ENCODE results near the gene DCAKD.

Gene DCAKD

GRCh38 chr17:44998646-44999045 lies 52.8 kb downstream of the DCAKD start:
- no peak for DNase-seq

DNA sequence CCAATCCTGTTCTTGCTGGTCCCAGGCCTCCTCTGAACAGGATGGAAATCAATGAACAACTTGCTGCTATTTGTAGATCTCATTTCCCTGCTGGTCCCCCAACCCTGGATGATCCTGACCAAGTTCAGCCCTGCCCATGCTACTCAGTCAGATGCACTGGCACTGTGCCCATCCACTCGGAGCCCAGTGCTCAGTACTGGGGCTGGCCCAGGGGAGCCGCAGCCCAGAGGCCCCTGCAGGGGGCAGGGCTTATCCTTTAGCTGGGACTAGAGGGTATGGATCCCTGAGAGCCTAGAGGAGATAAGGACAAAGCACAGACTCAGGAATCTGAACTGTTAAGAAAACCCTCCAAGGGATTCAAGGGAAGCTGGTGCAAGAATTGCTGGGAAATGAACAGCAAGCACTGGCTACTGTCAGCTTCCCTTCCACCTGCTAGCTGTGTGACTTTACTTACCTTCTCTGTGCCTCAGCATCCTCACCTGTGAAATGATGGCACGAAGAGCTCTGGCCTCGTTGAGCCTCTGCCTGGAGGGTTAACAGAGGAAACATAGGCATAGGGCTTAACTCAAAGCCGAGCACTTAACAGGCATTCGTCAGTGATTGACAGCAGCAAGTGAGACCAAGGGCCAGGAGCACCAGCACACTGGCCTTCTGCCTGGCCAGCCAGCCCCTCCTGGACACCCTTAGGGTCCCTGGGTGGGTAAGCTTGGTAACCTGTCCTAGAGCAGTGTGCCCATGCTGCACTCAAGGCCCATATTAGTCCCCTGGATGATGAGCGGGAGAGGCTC lies 53.5 kb downstream of the DCAKD start:
- no peak for DNase-seq

DNA sequence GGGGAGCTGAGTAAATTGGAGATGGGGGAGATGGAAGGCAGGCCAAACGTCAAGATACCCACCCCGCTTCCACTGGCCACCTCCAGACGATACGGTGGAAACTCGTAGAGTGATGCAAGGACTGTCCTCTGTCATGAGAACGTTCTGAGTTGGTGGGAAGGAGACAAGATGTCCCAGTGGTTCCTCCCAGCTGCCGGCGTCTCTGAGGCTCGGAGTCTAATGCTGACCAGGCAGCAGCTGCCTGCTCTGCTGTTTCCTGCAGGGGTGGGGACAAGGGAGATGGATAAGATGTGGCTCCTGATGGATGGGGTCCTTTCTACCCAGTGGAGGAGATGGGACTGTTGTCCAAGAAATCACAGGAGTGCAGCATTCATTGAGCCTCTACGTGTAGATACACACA lies 55.1 kb downstream of the DCAKD start:
- DNase-seq = no peak

DNA sequence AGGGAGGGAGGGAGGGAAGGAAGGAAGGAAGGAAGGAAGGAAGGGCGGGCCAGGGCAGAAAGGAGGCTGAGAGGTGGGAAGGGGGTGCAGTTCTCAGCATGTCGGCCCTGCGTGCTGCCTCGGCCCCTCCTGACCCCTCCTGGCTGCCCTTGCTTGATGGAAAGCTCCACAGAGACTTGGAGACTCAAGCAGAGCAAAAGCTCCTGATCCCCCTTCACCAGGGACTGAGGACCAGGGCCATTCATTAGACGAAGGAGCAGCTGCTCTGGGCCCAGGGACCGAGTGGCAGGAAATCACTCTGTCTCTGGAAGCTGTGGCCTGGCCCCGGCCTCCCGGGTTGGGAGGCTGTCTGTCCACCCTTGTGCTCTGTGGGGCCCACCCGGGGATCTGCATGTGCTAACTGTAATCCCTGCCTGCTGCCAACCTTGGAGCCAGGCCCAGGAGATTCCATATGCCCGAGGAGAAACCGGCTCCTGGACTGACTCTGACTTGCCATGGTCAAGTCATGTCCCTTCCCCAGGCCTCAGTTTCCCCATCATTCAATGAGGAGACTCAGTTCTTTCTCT lies 55.9 kb downstream of the DCAKD start:
- no peak for DNase-seq

GRCh38 chr17:44992242-44992939 lies 59.0 kb downstream of the DCAKD start:
- DNase-seq = no peak

GRCh38 chr17:44990994-44991393 lies 60.4 kb downstream of the DCAKD start:
- DNase-seq = no peak

GRCh38 chr17:44989552-44990138 lies 61.8 kb downstream of the DCAKD start:
- no peak for DNase-seq

GRCh38 chr17:44988044-44988942 lies 63.1 kb downstream of the DCAKD start:
- DNase-seq = no peak

DNA sequence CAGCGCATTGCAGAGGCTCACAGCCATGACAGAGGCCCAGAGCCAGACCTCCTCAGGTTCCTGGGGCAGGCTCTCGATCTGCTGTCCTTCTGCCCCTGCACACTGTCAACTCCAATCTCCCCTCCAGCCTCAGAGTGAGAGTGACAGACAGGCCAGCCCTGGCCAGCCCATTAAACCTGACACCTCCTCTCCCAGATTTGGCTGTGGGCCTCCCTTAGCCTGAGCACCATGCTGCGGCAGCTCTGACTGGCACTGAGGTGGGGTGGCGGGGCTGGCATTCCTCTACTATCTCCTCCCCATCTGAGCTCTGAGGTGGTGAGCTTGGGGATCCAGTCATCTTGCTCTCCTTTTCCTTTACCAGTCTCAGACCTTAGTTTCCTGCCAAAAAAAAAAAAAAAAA lies 67.9 kb downstream of the DCAKD start:
- no peak for DNase-seq

DNA sequence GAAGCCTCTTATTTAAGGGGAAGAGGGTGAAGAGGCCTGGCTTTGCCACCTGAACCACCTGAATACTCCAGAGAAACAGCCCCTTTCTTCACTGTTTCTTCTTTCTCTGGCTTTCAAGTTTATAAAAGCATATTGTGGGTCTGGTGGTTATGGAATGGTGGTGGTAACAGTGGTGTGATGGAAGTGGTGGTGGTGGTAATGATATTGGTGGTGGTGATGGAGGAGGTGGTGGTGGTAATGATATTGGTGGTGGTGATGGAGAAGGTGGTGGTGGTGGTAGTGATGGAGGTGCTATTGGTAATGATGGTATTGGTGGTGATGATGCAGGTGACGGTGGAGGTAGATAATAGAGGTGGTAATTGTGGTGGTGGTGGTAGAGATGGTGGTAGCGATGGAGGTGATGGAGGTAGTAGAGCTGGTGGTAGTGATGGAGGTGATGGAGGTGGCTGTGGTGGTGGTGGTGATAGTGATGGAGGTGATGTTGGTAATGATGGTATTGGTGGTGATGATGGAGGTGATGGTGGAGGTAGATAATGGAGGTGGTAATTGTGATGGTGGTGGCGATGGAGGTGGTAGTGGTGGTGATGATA lies 69.2 kb downstream of the DCAKD start:
- no peak for DNase-seq

DNA sequence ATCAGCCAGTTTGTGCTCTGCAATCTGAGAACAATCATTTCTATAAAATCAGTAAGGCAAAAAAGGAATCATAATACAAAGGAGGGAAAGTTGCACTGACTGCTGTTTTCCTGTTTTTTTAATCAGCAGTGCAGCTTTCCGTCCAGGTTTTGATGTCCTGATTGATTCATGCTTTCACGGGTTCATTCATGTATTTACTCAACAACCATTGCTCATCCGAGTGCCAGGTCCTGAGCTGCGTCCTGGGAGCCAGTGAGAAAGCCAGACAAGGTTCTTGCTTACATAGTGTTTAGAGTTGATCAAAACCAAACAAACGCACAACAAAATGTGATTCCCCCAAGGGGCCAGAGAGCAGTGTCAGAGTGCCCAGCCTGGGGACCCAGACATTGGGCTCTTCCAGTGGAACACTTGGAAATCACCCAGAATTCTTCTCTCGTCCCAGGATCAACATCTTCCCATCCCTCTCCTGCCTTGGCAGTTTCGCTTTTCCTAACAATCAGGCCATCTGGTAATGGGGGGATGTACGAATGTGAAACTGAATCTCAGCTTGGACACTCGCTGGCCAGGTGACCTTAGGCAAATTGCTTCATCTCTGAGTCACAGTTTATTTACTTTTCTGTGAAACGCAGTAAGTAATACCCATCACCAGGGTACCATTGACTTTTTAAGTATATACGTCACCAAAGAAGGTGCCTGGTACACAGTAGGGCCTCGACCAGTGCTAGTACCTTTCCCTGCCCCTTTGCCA lies 70.0 kb downstream of the DCAKD start:
- no peak for DNase-seq

DNA sequence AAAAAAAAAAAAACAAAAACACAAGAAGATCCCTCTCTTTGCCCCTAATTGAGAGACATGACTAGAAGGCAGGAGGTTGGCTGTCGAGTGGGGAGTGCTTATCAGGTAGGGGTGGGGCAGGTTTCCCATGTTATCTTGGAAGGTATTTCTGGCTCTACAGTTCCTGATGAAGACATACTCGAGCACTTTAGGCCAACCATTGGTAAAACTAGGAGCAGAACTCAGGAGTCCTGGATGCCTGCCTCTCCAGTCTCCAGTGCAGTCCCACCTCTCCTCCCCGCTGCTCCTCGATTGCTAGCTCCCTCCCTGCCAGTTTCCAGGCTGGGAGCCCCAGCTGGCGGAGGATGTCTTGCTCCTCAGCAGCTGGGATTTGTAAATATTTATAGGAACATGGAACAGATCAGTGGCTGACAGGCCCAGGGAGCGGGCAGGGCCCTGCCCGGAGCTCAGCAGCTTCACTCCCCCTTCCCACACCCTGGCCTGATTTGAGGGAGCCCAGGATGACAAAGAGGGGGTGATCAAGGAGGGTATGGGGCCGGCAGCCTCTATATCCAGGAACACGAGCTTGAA lies 71.9 kb downstream of the DCAKD start:
- no peak for DNase-seq

DNA sequence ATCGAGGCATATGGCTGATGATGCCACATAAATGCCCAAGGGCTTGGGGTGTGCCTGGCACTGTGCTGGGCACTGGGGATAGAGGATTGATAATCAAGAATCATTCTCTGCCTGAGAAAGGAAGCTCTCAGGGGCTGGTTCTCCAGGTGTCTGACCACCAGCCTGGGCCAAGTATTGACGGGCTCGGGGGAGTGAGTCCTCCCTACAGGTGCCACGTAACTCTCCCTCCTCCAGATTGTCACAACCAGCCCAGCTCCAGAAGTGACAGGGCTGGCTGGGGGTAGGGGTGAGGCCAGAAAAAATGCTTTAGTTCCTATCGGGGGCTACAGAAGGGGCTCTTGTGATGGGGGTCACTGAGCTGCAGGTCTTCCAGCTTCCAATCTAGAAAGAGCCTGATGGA lies 72.6 kb downstream of the DCAKD start:
- DNase-seq = no peak

DNA sequence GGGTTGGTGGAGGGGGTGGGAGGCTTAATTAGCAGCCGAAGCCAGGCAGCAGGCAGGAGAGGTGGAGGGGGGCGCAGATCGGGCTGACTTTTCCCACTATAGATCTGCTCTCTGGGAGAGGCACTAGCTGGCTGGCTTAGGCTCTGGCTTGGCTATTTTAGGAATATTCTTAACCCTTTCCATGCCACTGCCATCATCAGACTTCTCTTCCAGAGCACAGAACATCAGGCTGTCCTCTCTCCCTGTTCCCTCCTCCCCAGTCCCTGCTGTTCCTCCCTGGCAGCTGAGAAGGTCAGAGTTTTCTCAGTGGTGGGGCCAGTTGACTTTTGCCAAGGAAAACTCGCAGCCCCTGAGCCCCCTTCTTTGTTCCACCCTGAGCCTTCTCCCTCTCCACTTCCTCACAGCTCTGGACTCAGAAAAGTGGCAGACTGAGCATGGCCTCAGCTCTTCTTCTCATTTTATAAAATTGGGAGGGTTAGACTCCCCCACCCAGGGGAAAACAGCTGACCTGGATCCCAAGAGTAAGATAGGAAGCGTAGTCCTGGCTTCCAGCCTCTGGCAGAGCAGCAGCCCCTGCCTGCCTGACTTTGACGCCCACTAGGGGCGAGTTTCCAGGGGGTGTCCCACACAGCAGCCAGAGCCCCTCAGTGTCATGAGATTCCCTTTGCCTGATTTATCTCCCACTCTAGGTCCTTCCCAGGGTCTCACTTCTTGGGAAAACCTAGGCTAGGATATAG lies 73.5 kb downstream of the DCAKD start:
- DNase-seq = no peak

DNA sequence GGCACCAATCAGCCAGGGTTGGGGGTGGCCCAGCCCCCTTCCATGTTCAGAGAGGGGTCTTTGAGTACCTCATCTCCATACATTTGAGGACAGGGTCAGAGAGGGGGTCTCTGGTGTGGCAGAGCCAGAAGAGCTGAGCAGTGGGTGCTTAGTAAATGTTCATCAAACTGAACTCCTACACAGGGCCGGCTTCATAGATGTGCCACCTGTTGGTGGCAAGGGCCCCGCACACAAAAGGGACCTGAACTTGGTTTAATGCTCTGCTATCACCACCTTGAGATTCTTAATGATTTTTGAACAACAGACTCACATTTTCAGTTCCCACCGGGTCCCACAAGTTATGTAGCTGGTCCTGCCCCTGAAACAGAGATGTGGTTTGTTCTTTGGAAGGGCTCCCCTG lies 74.4 kb downstream of the DCAKD start:
- no peak for DNase-seq

DNA sequence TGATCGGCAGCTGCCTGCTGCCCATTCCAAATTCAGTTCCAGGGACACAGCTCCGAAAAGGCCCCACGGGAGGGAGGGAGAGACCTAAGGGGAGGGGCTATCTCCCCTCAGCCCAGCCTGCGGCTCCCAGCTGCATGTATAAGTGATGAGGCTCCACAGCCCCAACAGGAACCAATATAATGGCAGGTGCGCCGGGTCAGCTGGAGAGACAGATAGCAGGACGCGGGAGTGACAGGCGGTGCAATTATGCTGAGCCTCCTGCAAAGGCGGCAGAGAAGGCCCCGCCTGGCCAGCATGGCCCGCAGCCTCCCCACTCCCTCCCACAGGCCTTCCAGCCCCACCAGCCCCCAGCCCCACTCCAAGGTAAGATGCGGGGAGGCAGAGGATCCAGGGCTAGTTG lies 75.2 kb downstream of the DCAKD start:
- DNase-seq = no peak
